Cortex of kidney (tissue), 1 donor: ENCODE results near the gene ARFRP1.
"Not testable (repeated sequence)": the region's sequence is repeated elsewhere in the genome, so short reads cannot be mapped to it uniquely, and the experiment has no call there.

Source experiments
- DNase-seq: peaks from one replicate; lab custom pipeline; 2025; lab: John Stamatoyannopoulos, UW

Gene ARFRP1

DNA sequence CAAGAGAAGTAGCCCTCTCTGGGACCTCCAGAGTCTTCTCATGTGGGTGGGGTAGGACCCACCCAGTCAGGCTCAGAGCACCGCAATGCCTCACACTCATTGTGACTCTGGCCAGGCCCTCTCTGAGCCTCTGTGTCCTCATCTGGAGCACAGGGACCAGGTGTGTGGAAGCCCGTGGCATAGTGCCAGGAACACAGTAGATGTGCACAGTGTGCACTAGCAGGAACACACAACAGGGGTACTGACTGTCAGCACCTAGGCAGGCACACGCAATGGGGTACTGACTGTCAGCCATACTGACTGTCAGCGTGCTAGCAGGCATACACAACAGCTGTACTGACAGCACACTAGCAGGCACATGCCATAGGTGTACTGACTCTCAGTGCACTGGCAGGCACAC lies 52.5 kb downstream of the ARFRP1 start:
- DNase-seq = no peak

DNA sequence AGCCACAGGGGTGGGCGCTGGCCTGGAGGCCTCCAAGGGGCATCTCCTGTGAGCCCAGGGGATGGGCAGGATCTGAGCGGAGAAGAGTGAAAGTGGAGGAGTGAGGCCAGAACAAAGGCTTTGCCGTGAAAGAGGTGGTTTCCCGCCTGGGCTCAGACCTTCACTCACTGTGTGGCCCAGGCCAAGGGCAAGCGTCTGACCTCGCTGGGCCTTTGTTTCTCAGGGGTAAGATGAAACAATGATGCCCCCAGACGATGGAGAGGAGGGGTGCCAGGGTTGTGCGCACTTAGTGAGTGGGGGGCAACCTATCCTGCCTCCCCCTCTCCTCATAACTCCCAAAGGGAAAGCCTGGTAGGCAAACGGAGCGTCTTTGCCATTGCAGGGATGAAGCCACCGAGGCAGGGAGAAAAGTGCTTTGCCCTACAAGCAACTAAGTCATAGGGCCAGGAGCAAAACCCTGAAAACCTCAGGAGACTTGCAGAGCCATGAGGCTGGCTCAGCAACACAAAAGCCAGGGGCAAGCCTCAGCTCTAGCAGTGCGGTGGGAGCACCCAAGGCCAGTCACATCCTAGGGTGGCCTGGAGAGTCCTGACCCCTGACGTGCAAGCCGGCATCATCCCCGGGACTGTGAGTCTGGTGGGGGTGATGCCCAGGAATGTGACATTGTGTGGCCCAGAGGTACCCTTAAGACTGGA lies 53.7 kb downstream of the ARFRP1 start:
- DNase-seq = no peak

DNA sequence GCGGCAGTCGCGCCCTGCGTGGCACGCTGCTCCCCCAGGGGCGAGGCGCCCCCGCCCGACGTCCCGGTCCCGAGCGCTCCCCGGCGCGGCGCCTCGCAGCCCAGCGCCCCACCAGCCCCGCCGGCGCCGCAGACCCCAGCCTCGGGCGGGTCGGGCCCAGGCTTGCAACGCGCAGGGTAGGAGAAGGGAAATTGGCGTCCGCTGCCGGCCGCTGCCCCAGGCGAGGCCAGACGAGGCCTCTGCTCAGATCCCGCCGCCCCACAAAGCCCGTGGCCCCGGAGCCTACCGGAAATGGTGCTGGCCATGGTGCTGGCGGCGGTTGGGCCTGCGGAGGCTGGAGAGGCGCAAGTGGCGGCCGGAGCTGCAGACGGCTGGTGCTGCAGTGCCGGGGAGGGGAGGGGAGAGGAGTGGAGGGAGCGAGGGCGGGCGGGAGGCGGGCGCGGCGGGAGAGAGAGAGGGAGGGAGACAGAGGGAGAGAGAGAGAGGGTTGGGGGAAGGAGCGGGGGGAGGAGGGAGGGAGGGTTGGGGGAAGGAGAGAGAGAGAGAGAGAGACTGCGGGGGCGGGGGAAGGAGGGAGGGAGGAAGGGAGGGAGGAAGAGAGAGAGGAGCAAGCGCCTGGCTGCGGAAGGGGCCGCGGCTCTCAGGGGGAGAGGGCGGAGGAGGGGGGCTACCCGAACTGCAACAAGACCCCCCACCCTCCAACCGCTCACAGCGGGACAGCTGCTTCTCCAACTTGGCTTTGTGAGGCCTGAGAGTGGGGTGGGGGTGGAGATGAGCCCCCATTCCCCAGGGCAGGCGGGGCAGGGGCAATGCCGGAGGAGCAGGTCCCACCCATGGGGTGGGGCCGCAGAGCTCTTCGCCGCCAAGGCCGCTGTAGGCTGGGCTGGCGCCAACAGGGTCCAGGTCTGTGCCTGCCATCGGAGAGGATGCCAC lies 54.5 kb downstream of the ARFRP1 start, which contains the start of gene STMN3:
TSS of gene STMN3 (minus strand) at position 384 of the 933 bp plus-strand sequence. CDS start at position 305, 79 bp downstream.
- DNase-seq = no peak

- no peak for DNase-seq
Measured at GRCh38 chr20:63652192-63652980, 55.4 kb downstream of the ARFRP1 start.

GRCh38 chr20:63651942-63652191 lies 55.9 kb downstream of the ARFRP1 start:
- no peak for DNase-seq

DNA sequence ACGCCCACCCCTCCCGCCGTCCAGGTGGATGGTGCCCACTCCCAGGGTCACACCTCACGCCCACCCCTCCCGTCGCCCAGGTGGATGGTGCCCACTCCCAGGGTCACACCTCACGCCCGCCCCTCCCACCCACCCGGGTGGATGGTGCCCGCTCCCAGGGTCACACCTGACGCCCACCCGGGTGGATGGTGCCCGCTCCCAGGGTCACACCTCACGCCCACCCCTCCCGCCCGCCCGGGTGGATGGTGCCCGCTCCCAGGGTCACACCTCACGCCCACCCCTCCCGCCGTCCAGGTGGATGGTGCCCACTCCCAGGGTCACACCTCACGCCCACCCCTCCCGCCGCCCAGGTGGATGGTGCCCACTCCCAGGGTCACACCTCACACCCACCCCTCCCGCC lies 57.3 kb downstream of the ARFRP1 start:
- DNase-seq = not testable (repeated sequence)

GRCh38 chr20:63648895-63649589 lies 58.7 kb downstream of the ARFRP1 start:
- DNase-seq = no peak
